GM19328 (cell line): ENCODE data around the gene ACKR2.
"Not testable (repeated sequence)": the region's sequence is repeated elsewhere in the genome, so short reads cannot be mapped to it uniquely, and the experiment has no call there.

Source experiments
- ATAC-seq: cut with Tn5 transposase; IDR thresholded peaks from one replicate; pipeline ENCODE4 v1.9.1; 2021; ENCODE audit warnings: mild to moderate bottlenecking, moderate library complexity; ENCODE audit not compliant: unreplicated experiment

ACKR2 gene

GRCh38 chr3:42883251-42883930, 74.1 kb downstream of the ACKR2 start:
- not testable (repeated sequence) for ATAC-seq

DNA sequence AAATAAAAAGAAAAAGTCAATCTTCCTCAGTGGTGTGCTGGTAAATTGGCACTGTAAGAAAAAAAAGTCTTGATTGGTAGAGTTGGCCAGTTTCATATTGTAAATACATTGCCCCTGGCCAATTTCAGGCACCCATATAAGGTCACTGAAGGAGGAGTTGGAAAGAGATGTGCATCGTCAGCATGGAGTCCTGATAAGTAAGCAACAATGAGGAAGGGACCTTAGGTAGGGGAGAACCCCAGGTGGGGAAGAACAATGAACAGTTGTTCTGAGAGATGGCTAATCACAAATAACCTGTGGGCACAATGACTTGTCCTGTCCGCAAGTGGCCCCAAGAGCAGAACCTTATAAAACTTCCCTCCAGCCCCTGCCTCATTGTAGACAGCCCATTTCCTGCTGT, 75.1 kb downstream of the ACKR2 start:
- no peak for ATAC-seq

GRCh38 chr3:42886294-42886822, 77.1 kb downstream of the ACKR2 start:
- ATAC-seq = no peak

- ATAC-seq = no peak
Measured at GRCh38 chr3:42887084-42887483, 77.8 kb downstream of the ACKR2 start.

- ATAC-seq = no peak
Measured at GRCh38 chr3:42891042-42891441, 81.8 kb downstream of the ACKR2 start.

DNA sequence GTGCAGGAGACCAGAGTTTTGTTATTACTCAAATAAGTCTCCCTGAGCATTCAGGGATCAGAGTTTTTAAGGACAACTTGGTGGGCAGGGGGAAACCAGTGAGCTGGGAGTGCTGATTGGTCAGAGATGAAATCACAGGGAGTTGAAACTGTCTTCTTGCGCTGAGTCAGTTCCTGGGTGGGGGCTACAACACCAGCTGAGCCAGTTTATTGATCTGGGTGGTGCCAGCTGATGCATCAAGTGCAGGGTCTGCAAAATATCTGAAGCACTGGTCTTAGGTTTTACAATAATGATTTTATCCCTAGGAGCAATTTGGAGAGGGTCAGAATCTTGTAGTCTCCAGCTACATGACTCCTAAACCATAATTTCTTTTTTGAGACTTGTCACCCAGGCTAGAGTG, 82.9 kb downstream of the ACKR2 start:
- ATAC-seq = no peak

DNA sequence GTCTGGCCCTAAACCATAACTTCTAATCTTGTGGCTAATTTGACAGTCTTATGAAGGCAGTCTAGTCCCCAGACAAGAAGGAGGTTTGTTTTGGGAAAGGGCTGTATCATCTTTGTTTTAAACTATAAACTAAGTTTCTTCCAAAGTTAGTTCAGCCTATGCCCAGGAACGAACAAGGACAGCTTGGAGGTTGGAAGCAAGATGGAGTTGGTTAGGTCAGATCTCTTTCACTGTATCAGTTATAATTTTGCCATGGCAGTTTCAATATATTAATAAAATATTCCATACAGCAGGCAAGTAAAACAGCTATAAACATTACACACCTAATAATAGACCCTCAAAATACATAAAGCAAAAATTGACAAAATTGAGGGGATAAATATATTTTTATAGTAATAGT, 83.6 kb downstream of the ACKR2 start:
- no peak for ATAC-seq

DNA sequence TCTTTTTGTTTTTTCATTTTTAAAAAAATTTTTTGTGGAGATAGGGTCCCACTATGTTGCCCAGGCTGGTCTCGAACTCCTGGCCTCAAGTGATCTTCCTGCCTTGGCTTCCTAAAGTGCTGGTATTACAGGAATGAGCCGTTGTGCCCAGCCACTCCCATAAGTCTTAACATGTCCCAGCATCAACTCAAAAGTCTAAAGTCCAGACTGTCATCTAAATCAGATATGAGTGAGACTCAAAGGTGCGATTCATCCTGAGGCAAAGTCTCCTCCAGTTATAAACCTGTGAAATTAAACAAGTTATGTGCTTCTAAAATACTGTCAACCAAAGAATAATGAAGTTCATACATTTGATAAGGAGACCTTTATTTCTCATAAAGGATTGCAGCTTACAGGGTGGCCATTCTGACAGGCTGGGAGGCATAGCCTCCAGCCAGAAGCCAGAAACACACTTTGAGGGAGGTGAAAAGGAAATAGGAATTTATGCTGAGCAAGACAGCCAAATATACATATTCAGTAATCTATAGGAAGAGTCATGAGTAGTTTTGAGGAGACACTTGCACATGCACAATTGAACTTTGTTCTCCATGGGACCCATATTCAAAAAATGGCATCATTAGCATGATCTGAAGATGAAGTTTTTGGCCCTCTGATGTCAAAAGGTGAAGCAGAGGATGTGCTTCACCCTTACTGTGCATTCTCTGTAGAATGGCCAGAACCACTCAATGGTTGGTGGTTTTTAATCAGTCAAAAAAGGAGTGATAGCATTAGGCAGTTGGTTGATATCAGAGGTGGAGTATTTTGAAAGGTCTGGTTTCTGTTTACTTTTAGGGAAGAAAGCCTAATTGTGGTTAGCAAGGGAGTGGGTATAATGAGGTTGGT, 85.7 kb downstream of the ACKR2 start:
- ATAC-seq = no peak

DNA sequence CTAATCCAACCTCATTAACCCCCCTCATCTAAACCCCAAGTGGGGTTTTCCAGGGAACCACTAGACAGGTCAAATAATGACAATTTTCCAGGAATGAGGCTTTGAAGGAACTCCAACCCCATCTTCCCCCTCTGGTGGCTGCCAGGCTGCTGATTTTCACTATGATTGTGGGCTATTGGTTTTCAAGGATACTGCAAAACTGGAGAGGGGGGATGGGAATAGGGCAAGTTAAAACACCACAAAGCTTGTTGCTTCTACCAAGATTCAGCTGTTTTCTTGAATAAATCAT, 86.3 kb downstream of the ACKR2 start:
- ATAC-seq = no peak

- no peak for ATAC-seq
Measured at GRCh38 chr3:42898896-42899675, 89.8 kb downstream of the ACKR2 start.

- ATAC-seq = no peak
Measured at GRCh38 chr3:42900226-42901072, 91.2 kb downstream of the ACKR2 start.

GRCh38 chr3:42901073-42901415, 91.8 kb downstream of the ACKR2 start:
- ATAC-seq = no peak

GRCh38 chr3:42902257-42902656, 93.0 kb downstream of the ACKR2 start:
- ATAC-seq = no peak

DNA sequence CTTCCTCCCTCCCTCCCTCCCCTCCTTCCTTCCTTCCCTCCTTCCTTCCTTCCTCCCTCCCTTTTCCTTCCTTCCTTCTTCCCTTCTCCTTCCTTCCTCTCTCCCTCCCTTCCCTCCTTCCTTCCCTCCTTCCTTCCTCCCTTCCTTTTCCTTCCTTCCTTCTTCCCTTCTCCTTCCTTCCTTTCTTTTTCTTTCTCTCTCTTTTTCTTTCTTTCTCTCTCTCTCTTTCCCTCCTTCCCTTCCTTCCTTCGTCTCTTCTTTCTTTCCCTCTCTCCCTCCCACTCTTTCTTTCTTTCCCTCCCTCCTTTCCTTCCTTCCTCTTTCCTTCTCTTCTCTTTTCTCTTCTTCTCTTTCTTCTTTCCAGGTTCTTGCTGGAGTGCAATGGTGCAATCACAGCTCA, 94.8 kb downstream of the ACKR2 start:
- ATAC-seq = no peak

DNA sequence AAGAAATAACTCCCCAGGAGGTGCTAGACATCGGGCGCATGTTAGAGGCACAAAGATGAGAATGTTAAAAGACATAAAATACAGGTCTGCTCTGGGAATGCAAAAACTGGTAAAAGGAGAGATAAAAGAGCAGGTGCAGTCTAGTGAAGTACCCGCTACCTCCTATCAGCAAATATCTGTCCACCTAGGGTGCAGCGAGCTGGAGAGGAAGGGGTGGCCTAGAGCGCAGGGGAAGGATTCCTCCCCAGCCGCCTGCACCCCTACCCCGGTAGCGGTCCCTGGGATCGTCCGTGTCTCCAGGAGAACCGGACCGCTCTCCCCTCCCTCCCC, 96.5 kb downstream of the ACKR2 start:
- ATAC-seq = no peak

DNA sequence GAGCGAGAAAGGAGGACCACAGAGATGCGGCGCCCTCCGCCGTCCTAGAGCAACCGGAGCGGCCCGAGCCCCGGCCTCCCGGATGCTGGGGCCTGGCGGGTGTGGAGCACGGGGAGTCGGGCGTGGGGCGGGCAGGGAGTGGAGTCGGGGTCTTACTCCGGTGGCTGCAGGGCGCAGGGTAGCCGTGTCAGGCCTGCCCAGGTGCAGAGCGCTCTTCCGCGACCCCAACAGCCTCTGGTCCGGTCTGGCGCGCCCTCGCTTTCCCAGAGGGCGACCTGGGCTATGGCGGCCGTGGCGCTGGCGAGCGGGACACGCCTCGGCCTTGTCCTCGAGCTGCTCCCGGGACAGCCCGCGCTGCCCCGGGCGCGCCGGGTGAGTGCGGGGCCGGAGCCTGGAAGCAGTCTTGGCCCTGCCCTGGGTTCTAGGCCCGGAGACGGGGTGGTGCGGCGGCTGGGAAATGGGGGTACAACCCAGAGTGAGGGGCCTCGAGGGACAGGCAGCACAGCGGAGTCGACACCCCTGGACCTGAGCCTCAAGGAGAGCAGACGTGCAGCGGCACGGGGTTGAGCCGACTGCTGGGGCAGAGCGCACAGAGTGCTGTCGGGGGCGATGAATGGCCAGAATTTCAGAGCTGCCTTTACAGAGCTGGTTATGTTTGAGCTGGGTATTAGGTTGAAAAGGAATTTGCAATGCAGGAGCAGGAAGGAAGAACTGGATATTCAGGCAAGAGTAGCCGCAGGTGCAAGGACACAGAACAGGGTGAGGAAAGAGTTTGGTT, 97.0 kb downstream of the ACKR2 start, which contains the start of gene ZNF662:
TSS of gene ZNF662 (plus strand) at position 73 of the 778 bp plus-strand sequence. CDS start 1,973 bp downstream, outside the sequence.
- no peak for ATAC-seq

DNA sequence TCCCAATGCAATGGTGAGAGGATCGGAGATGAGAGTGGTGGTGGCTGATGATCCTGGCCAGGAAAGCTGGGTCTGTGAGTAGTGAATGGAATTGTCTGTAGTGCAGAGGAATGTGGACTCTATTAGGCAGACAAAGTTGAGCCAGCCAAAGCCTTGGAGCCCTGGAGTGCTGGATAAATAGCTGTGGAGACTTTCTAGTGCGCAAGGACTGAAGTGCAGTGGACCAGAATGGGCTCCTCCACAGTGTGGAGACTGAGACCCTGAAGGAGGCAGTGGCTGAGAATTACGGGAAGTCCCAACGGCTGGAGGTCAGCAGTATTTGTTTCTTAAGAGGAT, 97.6 kb downstream of the ACKR2 start:
- no peak for ATAC-seq

- no peak for ATAC-seq
Measured at GRCh38 chr3:42908675-42909074, 99.4 kb downstream of the ACKR2 start.

GRCh38 chr3:42911551-42911950, 102.3 kb downstream of the ACKR2 start:
- no peak for ATAC-seq
